Loucy (cell line): ENCODE results near the gene MEIS1.

Source experiments
- H2AFZ ChIP-seq: fragments of 200-600 bp; sonication (generic); 2 replicates; pipeline ENCODE4 v1.6.0; 2016; ENCODE audit warnings: antibody characterized with exemption, mild to moderate bottlenecking, low read length, moderate library complexity
- H3F3A ChIP-seq: fragments of 200-600 bp; 2 replicates; pipeline ENCODE4 v1.6.0; 2016; ENCODE audit warnings: antibody characterized with exemption, low read depth, mild to moderate bottlenecking
- H3K27me3 ChIP-seq: fragments of 200-600 bp; sonication (generic); 2 replicates; pipeline ENCODE4 v1.6.1; 2014; ENCODE audit warnings: low read length, mild to moderate bottlenecking; ENCODE audit not compliant: insufficient read depth, poor library complexity, severe bottlenecking
- H3K36me3 ChIP-seq: fragments of 200-600 bp; sonication (generic); 2 replicates; pipeline ENCODE4 v1.6.1; 2016; ENCODE audit warnings: low read length; ENCODE audit not compliant: insufficient read depth
- H3K4me1 ChIP-seq: fragments of 200-600 bp; sonication (generic); 2 replicates; pipeline ENCODE4 v1.5.1; 2014; ENCODE audit warnings: low read length, mild to moderate bottlenecking; ENCODE audit not compliant: insufficient read depth, poor library complexity, severe bottlenecking
- H3K4me2 ChIP-seq: fragments of 200-600 bp; sonication (generic); 2 replicates; pipeline ENCODE4 v1.6.0; 2014; ENCODE audit warnings: antibody characterized with exemption, low read length, low read depth, mild to moderate bottlenecking; ENCODE audit not compliant: poor library complexity, severe bottlenecking
- H3K4me3 ChIP-seq: fragments of 200-600 bp; sonication (generic); 2 replicates; pipeline ENCODE4 v1.5.1; 2014; ENCODE audit warnings: low read length, mild to moderate bottlenecking, mixed read lengths; ENCODE audit not compliant: poor library complexity, severe bottlenecking
- H3K79me2 ChIP-seq: fragments of 200-600 bp; sonication (generic); 2 replicates; pipeline ENCODE4 v1.6.1; 2014; ENCODE audit warnings: low read length; ENCODE audit not compliant: insufficient read depth
- H3K9ac ChIP-seq: fragments of 200-600 bp; sonication (generic); 2 replicates; pipeline ENCODE4 v1.6.0; 2014; ENCODE audit warnings: mild to moderate bottlenecking, low read depth, low read length, moderate library complexity; ENCODE audit not compliant: poor library complexity, severe bottlenecking
- H3K9me2 ChIP-seq: fragments of 200-600 bp; sonication (generic); replicated peaks from 2 replicates; pipeline ENCODE4 v1.6.1; 2016; ENCODE audit warnings: low read depth, low read length, mixed read lengths
- H3K9me3 ChIP-seq: fragments of 200-600 bp; sonication (generic); 2 replicates; pipeline ENCODE4 v1.6.1; 2014; ENCODE audit warnings: mild to moderate bottlenecking, antibody characterized with exemption, low read length, low read depth; ENCODE audit not compliant: insufficient read depth
- H4K20me1 ChIP-seq: fragments of 200-600 bp; sonication (generic); 2 replicates; pipeline ENCODE4 v1.6.0; 2014; ENCODE audit warnings: antibody characterized with exemption, low read length, mild to moderate bottlenecking; ENCODE audit not compliant: insufficient read depth, poor library complexity, severe bottlenecking
- EZH2phosphoT487 ChIP-seq: fragments of 200-600 bp; IDR thresholded peaks from 2 replicates; pipeline ENCODE4 v1.6.1; 2018; ENCODE audit warnings: antibody characterized with exemption, mild to moderate bottlenecking, moderate library complexity, borderline replicate concordance
- TF ChIP-seq, protein P1 (sequence below): fragments of 200-600 bp; sonication (generic); conservative IDR thresholded peaks from 2 replicates; pipeline ENCODE4 v1.5.1; 2014; ENCODE audit warnings: mild to moderate bottlenecking, antibody characterized with exemption, low read length

MEIS1 gene

DNA sequence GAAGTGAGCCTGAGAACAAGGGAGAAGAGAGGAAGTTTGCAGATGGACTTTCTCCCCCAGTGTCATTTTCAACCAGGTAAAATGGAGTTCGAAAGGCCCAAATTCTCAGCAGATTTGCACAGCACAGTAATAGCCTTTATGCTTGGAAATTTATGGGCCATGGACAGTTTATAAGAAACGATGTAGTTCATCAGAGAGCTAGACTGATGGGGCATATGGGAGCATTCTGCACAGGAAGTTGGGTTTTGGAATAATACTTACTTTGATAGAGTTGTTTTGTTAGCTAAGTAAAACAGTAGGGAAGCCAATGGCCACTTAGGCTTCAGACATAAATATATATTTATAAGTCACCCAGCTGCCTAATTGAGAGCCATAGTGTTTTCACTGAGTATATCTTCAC is 169.4 kb downstream of the MEIS1 start:
- H3K4me2 ChIP-seq, result no peak overlapping the region
- TF ChIP-seq EZH2phosphoT487, result no peak
- TF ChIP-seq, protein P1, sequence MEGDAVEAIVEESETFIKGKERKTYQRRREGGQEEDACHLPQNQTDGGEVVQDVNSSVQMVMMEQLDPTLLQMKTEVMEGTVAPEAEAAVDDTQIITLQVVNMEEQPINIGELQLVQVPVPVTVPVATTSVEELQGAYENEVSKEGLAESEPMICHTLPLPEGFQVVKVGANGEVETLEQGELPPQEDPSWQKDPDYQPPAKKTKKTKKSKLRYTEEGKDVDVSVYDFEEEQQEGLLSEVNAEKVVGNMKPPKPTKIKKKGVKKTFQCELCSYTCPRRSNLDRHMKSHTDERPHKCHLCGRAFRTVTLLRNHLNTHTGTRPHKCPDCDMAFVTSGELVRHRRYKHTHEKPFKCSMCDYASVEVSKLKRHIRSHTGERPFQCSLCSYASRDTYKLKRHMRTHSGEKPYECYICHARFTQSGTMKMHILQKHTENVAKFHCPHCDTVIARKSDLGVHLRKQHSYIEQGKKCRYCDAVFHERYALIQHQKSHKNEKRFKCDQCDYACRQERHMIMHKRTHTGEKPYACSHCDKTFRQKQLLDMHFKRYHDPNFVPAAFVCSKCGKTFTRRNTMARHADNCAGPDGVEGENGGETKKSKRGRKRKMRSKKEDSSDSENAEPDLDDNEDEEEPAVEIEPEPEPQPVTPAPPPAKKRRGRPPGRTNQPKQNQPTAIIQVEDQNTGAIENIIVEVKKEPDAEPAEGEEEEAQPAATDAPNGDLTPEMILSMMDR, result no peak
- no peaks in the 10 kb centered on the region for H3K4me1 ChIP-seq
- no peaks in the 10 kb centered on the region for H3K79me2 ChIP-seq
- H2AFZ ChIP-seq, result no peak overlapping the region
- no peaks in the 10 kb centered on the region for H3K27me3 ChIP-seq
- H4K20me1 ChIP-seq, result no peaks in the 10 kb centered on the region
- H3K9ac ChIP-seq, result no peak overlapping the region
- no peaks in the 10 kb centered on the region for H3F3A ChIP-seq
- no peak overlapping the region for H3K4me3 ChIP-seq
- no peaks in the 10 kb centered on the region for H3K36me3 ChIP-seq
- no peaks in the 10 kb centered on the region for H3K9me3 ChIP-seq
- H3K9me2 ChIP-seq, result no peaks in the 10 kb centered on the region

- Histone ChIP-seq H3K9me3 (no peaks in the 10 kb centered on the region), H3K36me3 (no peaks in the 10 kb centered on the region), H3K4me3 (no peak overlapping the region), H3K4me1 (no peaks in the 10 kb centered on the region), H3K4me2 (no peak overlapping the region), H3K27me3 (no peaks in the 10 kb centered on the region), H3K79me2 (no peaks in the 10 kb centered on the region), H2AFZ (no peak overlapping the region), H4K20me1 (no peaks in the 10 kb centered on the region), H3F3A (no peaks in the 10 kb centered on the region), H3K9ac (no peak overlapping the region), H3K9me2 (no peaks in the 10 kb centered on the region)
- TF ChIP-seq EZH2phosphoT487, result no peak
- TF ChIP-seq, protein P1, result no peak
These were observed 170.1 kb downstream of the MEIS1 start for GRCh38 chr2:66604976-66605375.

DNA sequence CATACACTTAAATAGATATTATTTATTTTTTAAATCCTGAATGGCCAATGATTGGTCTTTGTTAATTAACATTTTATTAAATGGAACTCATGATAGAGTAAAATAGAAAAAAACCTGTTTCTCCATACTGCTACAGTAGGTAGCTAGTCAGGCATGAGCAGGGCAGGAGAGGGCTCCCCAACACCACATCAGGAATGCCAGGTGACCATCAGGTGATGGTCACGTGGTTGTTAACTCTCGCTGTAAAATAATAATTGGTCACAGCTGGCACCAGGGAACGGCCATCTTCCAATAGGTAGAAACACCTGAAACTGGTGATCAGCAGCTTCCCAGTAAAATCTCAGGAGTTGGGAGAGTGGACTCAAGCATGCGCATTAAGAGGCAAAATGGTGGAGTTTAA is 172.2 kb downstream of the MEIS1 start:
- no peak overlapping the region for H3K9ac ChIP-seq
- no peak overlapping the region for H3K4me2 ChIP-seq
- H3K9me2 ChIP-seq, result no peaks in the 10 kb centered on the region
- H4K20me1 ChIP-seq, result no peaks in the 10 kb centered on the region
- no peaks in the 10 kb centered on the region for H3K27me3 ChIP-seq
- H3K9me3 ChIP-seq, result no peaks in the 10 kb centered on the region
- no peak for TF ChIP-seq EZH2phosphoT487
- TF ChIP-seq, protein P1, result no peak
- no peak overlapping the region for H3K4me3 ChIP-seq
- no peaks in the 10 kb centered on the region for H3F3A ChIP-seq
- H3K79me2 ChIP-seq, result no peaks in the 10 kb centered on the region
- H2AFZ ChIP-seq, result no peak overlapping the region
- H3K36me3 ChIP-seq, result no peaks in the 10 kb centered on the region
- H3K4me1 ChIP-seq, result no peaks in the 10 kb centered on the region
